ENCODE measurements around the gene CS. TPM values are rescaled to one million over a fixed set of nuclear protein-coding genes. Genes with fewer than 3 reads are reported as not detected.

Gene CS
- total and polyA plus RNA-seq, 2 experiments from 2014 or later: 243 to 360 TPM

DNA sequence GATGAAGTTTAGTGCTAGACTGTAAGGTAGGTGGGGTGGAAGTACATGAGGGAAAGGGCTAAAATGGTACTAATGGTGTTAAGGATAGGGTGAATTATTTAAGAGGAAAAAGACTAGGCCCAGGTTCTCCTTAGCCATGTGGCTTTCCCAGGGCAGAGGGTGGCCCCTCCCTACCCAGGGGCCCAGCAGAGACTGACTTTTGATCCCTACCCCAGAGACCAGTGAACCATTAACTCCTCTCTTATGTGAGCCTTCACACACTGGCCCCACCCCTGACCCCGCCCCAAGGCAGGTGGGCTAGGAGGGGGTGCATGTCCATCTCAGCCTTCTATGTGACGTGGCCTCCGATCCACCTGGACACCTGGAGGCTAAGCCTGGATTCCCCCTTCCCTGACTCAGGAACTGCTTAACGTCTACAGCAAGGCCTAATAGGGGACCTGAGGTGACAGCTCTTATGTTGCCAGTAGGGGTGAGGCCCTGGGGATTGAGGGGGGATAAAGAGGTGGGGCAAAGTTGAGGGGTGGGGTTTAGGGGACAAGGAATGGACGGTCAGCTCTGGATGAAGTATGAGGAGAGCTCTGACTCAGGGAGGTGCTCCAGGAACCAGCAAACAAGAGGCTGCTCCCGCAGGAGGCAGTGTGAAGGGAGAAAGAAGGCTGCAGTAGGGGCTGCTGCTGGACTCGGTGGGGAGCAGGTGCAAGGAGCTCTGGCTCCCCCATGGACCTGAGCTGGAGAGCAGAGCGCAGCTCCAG lies 69.5 kb downstream of the CS start:
- Histone ChIP-seq H3K9me3 (ENCODE audit: low read depth) (no peaks in the 10 kb centered on the region), H3K36me3 (no peaks in the 10 kb centered on the region), H3K4me3 (no peak overlapping the region), H3K4me1 (ENCODE audit: low read depth) (no peaks in the 10 kb centered on the region), H3K27ac (no peak overlapping the region), H3K27me3 (no peaks in the 10 kb centered on the region)
- no peak for DNase-seq (ENCODE audit: low read depth in 1 of 2, low spot score in 1 of 2)
- TF ChIP-seq, protein P1, sequence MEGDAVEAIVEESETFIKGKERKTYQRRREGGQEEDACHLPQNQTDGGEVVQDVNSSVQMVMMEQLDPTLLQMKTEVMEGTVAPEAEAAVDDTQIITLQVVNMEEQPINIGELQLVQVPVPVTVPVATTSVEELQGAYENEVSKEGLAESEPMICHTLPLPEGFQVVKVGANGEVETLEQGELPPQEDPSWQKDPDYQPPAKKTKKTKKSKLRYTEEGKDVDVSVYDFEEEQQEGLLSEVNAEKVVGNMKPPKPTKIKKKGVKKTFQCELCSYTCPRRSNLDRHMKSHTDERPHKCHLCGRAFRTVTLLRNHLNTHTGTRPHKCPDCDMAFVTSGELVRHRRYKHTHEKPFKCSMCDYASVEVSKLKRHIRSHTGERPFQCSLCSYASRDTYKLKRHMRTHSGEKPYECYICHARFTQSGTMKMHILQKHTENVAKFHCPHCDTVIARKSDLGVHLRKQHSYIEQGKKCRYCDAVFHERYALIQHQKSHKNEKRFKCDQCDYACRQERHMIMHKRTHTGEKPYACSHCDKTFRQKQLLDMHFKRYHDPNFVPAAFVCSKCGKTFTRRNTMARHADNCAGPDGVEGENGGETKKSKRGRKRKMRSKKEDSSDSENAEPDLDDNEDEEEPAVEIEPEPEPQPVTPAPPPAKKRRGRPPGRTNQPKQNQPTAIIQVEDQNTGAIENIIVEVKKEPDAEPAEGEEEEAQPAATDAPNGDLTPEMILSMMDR (IDR thresholded peaks at IDR 0.05; ENCODE audit: low read depth, low read length): no peak

DNA sequence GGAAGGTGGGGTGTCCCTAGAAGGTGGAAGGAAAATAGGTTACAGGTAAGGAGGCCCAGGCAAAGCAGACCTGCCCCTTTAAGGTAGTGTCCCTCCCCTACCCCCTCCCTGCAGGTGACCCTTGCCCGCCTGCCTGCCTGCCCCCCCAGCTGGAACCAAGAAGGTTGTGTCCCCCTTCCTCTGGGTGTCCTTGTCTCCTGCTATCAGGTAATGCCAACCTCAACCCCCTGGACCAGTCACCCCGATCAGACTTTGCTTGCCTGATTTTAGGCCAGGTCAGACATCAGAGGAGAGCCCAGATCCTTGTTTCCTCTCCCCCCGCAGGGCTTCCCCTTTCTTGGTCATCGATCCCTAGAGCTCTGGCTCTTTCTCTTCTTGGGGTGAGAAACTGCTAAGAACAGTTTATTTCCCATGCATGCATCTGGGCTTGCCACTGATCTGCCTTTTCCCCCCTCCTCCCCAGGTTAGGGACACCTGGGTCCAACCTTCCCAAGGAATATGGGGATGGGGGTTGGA lies 70.2 kb downstream of the CS start, which contains the start of gene SLC39A5:
TSS of gene SLC39A5 (plus strand) at position 136 of the 516 bp plus-strand sequence. CDS start 1,224 bp downstream, outside the sequence.
- DNase-seq (ENCODE audit: low read depth in 1 of 2, low spot score in 1 of 2): no peak
- Histone ChIP-seq H3K4me1 (ENCODE audit: low read depth) (no peaks in the 10 kb centered on the region), H3K27ac (no peak within 1 kb of the TSS), H3K9me3 (ENCODE audit: low read depth) (no peaks in the 10 kb centered on the region), H3K27me3 (no peaks in the 10 kb centered on the region), H3K4me3 (no peak within 1 kb of the TSS), H3K36me3 (no peaks in the 10 kb centered on the region)
- TF ChIP-seq, protein P1 (IDR thresholded peaks at IDR 0.05; ENCODE audit: low read depth, low read length): no peak

GRCh38 chr12:56229082-56229481 lies 71.0 kb downstream of the CS start:
- Histone ChIP-seq H3K4me1 (ENCODE audit: low read depth) (no peaks in the 10 kb centered on the region), H3K27ac (no peak overlapping the region), H3K9me3 (ENCODE audit: low read depth) (no peaks in the 10 kb centered on the region), H3K36me3 (no peaks in the 10 kb centered on the region), H3K27me3 (no peaks in the 10 kb centered on the region), H3K4me3 (no peak overlapping the region)
- no peak for DNase-seq (ENCODE audit: low read depth in 1 of 2, low spot score in 1 of 2)
- TF ChIP-seq, protein P1 (IDR thresholded peaks at IDR 0.05; ENCODE audit: low read depth, low read length): no peak

DNA sequence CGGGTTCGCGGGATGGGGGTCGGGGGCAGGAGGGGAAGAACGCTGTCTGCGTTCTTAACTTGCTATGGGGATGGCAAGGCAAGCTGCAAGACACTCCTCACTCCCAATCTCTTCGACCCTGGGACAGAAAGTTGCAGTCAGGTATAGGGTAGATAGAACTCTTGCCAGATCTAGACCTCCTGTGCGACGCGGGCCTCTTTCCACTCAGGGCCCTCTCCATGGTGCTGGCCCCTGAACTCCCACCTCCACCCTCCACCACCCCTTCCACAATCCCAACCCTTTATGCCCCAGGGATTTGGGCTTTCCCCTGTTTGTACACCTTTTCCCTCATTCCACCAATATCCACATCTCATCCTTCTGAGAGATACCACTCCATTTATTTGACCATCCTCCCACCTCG lies 75.2 kb downstream of the CS start:
- H3K27ac ChIP-seq: no peak overlapping the region
- peak in 1 of 2 donors; percentile 45 for DNase-seq (ENCODE audit: low read depth in 1 of 2, low spot score in 1 of 2)

GRCh38 chr12:56224102-56224701 lies 75.9 kb downstream of the CS start, which contains the start of gene NABP2:
Gene NABP2, plus strand, starts transcription at chr12:56224342. Its CDS starts 515 bp downstream, at chr12:56224857.
- TF ChIP-seq, protein P1 (IDR thresholded peaks at IDR 0.05; ENCODE audit: low read depth, low read length): peak; percentile 86
- DNase-seq (ENCODE audit: low read depth in 1 of 2, low spot score in 1 of 2): peak; percentile 98 to 99
- no peaks in the 10 kb centered on the region for H3K9me3 ChIP-seq (ENCODE audit: low read depth)
- H3K4me1 ChIP-seq (ENCODE audit: low read depth): peaks cover 12% of the 10 kb centered on the region
- H3K4me3 ChIP-seq: peak within 1 kb of the TSS; percentile 31
- H3K36me3 ChIP-seq: no peaks in the 10 kb centered on the region
- peak within 1 kb of the TSS; percentile 98 for H3K27ac ChIP-seq
- no peaks in the 10 kb centered on the region for H3K27me3 ChIP-seq

More for the DNA sequence above, 75.2 kb downstream of the CS start:
- H3K36me3 ChIP-seq: no peaks in the 10 kb centered on the region
- H3K4me1 ChIP-seq (ENCODE audit: low read depth): peaks cover 11% of the 10 kb centered on the region
- no peaks in the 10 kb centered on the region for H3K27me3 ChIP-seq
- no peak overlapping the region for H3K4me3 ChIP-seq
- no peaks in the 10 kb centered on the region for H3K9me3 ChIP-seq (ENCODE audit: low read depth)
- TF ChIP-seq, protein P1 (IDR thresholded peaks at IDR 0.05; ENCODE audit: low read depth, low read length): no peak

Measured in cardiac muscle cell (in vitro differentiated cells and primary cell).